H9 (cell line): ENCODE results near the gene FRYL. TPM values are rescaled to one million over a fixed set of nuclear protein-coding genes. Genes with fewer than 3 reads are reported as not detected.

Source experiments
- DNase-seq: peaks from one replicate; pipeline ENCODE4 v3.0.0-alpha.2; 2017
- H2AFZ ChIP-seq: one replicate; pipeline ENCODE4 v1.6.1; 2013; ENCODE audit warnings: mild to moderate bottlenecking, low read length, control low read depth, moderate library complexity
- H2AK5ac ChIP-seq: 2 replicates; pipeline ENCODE4 v1.6.1; 2013; ENCODE audit warnings: low read length, control low read depth, mixed read lengths; ENCODE audit not compliant: insufficient read length
- H2BK120ac ChIP-seq: one replicate; pipeline ENCODE4 v1.6.1; 2013; ENCODE audit warnings: low read depth, mild to moderate bottlenecking, low read length, control low read depth, inconsistent platforms; ENCODE audit not compliant: poor library complexity, severe bottlenecking
- H2BK12ac ChIP-seq: 2 replicates; pipeline ENCODE4 v1.6.1; 2013; ENCODE audit warnings: low read length, control low read depth, mixed read lengths, low read depth; ENCODE audit not compliant: insufficient read length
- H2BK15ac ChIP-seq: 2 replicates; pipeline ENCODE4 v1.6.1; 2013; ENCODE audit warnings: low read depth, low read length, control low read depth
- H2BK20ac ChIP-seq: one replicate; pipeline ENCODE4 v1.6.1; 2013; ENCODE audit warnings: low read depth, mild to moderate bottlenecking, low read length, control low read depth, inconsistent platforms; ENCODE audit not compliant: poor library complexity, severe bottlenecking
- H2BK5ac ChIP-seq: 2 replicates; pipeline ENCODE4 v1.6.1; 2013; ENCODE audit warnings: low read length, control low read depth, mixed read lengths; ENCODE audit not compliant: insufficient read length
- H3K14ac ChIP-seq: 2 replicates; pipeline ENCODE4 v1.6.1; 2013; ENCODE audit warnings: low read length, control low read depth; ENCODE audit not compliant: insufficient read depth
- H3K18ac ChIP-seq: 2 replicates; pipeline ENCODE4 v1.6.1; 2013; ENCODE audit warnings: low read depth, mild to moderate bottlenecking, mixed read lengths, low read length, control low read depth; ENCODE audit not compliant: insufficient read length
- H3K23ac ChIP-seq: 2 replicates; pipeline ENCODE4 v1.6.1; 2013; ENCODE audit warnings: low read length, control low read depth, mixed read lengths, low read depth; ENCODE audit not compliant: insufficient read length
- H3K23me2 ChIP-seq: 2 replicates; pipeline ENCODE4 v1.6.1; 2013; ENCODE audit warnings: low read depth, mild to moderate bottlenecking, mixed read lengths, low read length, control low read depth; ENCODE audit not compliant: insufficient read length, poor library complexity, severe bottlenecking
- H3K27ac ChIP-seq: 2 replicates; pipeline ENCODE4 v1.5.1; 2013; ENCODE audit warnings: low read length, control low read depth, mixed read lengths, low read depth; ENCODE audit not compliant: insufficient read length
- H3K27me3 ChIP-seq: 2 replicates; pipeline ENCODE4 v1.6.1; 2013; ENCODE audit warnings: low read length, control low read depth, inconsistent platforms; ENCODE audit not compliant: insufficient read depth
- H3K4ac ChIP-seq: 2 replicates; pipeline ENCODE4 v1.6.1; 2013; ENCODE audit warnings: low read depth, mild to moderate bottlenecking, control low read depth, inconsistent platforms, low read length, moderate library complexity
- H3K4me1 ChIP-seq: 2 replicates; pipeline ENCODE4 v1.6.1; 2013; ENCODE audit warnings: low read length, control low read depth, inconsistent platforms; ENCODE audit not compliant: insufficient read depth
- H3K4me2 ChIP-seq: 2 replicates; pipeline ENCODE4 v1.6.1; 2013; ENCODE audit warnings: low read length, control low read depth, mixed read lengths; ENCODE audit not compliant: insufficient read length, insufficient read depth
- H3K56ac ChIP-seq: 2 replicates; pipeline ENCODE4 v1.6.1; 2013; ENCODE audit warnings: low read depth, mild to moderate bottlenecking, mixed read lengths, low read length, control low read depth; ENCODE audit not compliant: insufficient read length
- H3K79me1 ChIP-seq: 2 replicates; pipeline ENCODE4 v1.6.1; 2013; ENCODE audit warnings: low read depth, mild to moderate bottlenecking, moderate library complexity, low read length, control low read depth, inconsistent platforms; ENCODE audit not compliant: insufficient read depth, poor library complexity, severe bottlenecking
- H3K79me2 ChIP-seq: 2 replicates; pipeline ENCODE4 v1.6.1; 2013; ENCODE audit warnings: low read length, control low read depth, inconsistent platforms; ENCODE audit not compliant: insufficient read depth
- H3K9ac ChIP-seq: 2 replicates; pipeline ENCODE4 v1.6.1; 2013; ENCODE audit warnings: low read length, control low read depth, mixed read lengths; ENCODE audit not compliant: insufficient read length; ENCODE audit errors: extremely low read depth
- H3K9me3 ChIP-seq: one replicate; pipeline ENCODE4 v1.6.1; 2013; ENCODE audit warnings: low read depth, low read length, inconsistent platforms; ENCODE audit not compliant: control insufficient read depth
- H3T11ph ChIP-seq: one replicate; pipeline ENCODE4 v1.6.1; 2013; ENCODE audit warnings: mild to moderate bottlenecking, low read length, control low read depth, inconsistent platforms
- H4K20me1 ChIP-seq: one replicate; pipeline ENCODE4 v1.6.1; 2013; ENCODE audit not compliant: control insufficient read depth, insufficient read length, insufficient read depth
- H4K5ac ChIP-seq: 2 replicates; pipeline ENCODE4 v1.6.1; 2013; ENCODE audit warnings: low read depth, mild to moderate bottlenecking, mixed read lengths, low read length, control low read depth; ENCODE audit not compliant: insufficient read length
- H4K8ac ChIP-seq: replicated peaks from 2 replicates; pipeline ENCODE4 v1.6.1; 2013; ENCODE audit warnings: low read length, control low read depth, mixed read lengths, low read depth; ENCODE audit not compliant: insufficient read length
- H4K91ac ChIP-seq: 2 replicates; pipeline ENCODE4 v1.6.1; 2013; ENCODE audit warnings: low read depth, mild to moderate bottlenecking, moderate library complexity, mixed read lengths, low read length, control low read depth; ENCODE audit not compliant: insufficient read length
- H3K27ac Mint-ChIP-seq, 3 experiments: 2 replicates in 2 of 3; 3 replicates in 1 of 3; pipeline ENCODE4 v1.8.0; 2020 to 2021; ENCODE audit warnings: mixed read lengths in 3 of 3, mild to moderate bottlenecking in 1 of 3, moderate library complexity in 1 of 3
- H3K27me3 Mint-ChIP-seq: 2 replicates; pipeline ENCODE4 v1.8.0; 2021; ENCODE audit warnings: low read depth, mild to moderate bottlenecking, moderate library complexity, mixed read lengths
- H3K36me3 Mint-ChIP-seq, 3 experiments: 2 replicates in 2 of 3; 3 replicates in 1 of 3; pipeline ENCODE4 v1.8.0; 2020 to 2021; ENCODE audit warnings: low read depth in 3 of 3, mixed read lengths in 3 of 3; ENCODE audit not compliant: insufficient read depth in 1 of 3
- H3K4me1 Mint-ChIP-seq, 2 experiments: 2 replicates each; pipeline ENCODE4 v1.8.0; 2020; ENCODE audit warnings: mixed read lengths in 2 of 2
- H3K4me3 Mint-ChIP-seq, 2 experiments: 2 replicates in 1 of 2; 3 replicates in 1 of 2; pipeline ENCODE4 v1.8.0; 2020 to 2021; ENCODE audit warnings: mild to moderate bottlenecking in 2 of 2, mixed read lengths in 2 of 2, moderate library complexity in 1 of 2
- H3K9me3 Mint-ChIP-seq, 2 experiments: 2 replicates in 1 of 2; 3 replicates in 1 of 2; pipeline ENCODE4 v1.8.0; 2020; ENCODE audit warnings: mild to moderate bottlenecking in 2 of 2, mixed read lengths in 2 of 2, moderate library complexity in 1 of 2
- CTCF ChIP-seq: fragments of 200-600 bp; sonication (generic); conservative IDR thresholded peaks from 3 replicates; pipeline ENCODE4 v1.8.0; 2021; ENCODE audit warnings: antibody characterized with exemption, mild to moderate bottlenecking
- WGBS: extraction: QIAGEN DNeasy Blood & Tissue Kit; methylation state at CpG from one replicate; pipeline ENCODE4 v1.1.7; 2013; ENCODE audit warnings: missing lambda C conversion rate, low lambda C conversion rate, mixed read lengths; ENCODE audit not compliant: insufficient read length; ENCODE audit errors: extremely low coverage; 5-methylcytosine and 5-hydroxymethylcytosine counted together
- total RNA-seq: library from RNA; stranded (reverse); gene quantifications from 2 replicates; pipeline ENCODE4 v1.2.1, GENCODE V29; 2021

Gene FRYL
- total RNA-seq, 1 experiment from 2014 or later, result 31.5 TPM

GRCh38 chr4:48752726-48753125 lies 27.4 kb downstream of the FRYL start:
- H3K4me2 ChIP-seq, result no peak overlapping the region
- Mint-ChIP-seq H3K27ac (no peak overlapping the region), H3K4me3 (no peak overlapping the region), H3K4me1 (peaks cover 13 to 20% of the 10 kb centered on the region in 2 experiments), H3K36me3 (peaks cover 12 to 35% (median 29%) of the 10 kb centered on the region in 3 experiments), H3K27me3 (no peaks in the 10 kb centered on the region), H3K9me3 (peaks cover 21 to 31% of the 10 kb centered on the region in 2 experiments)
- no peak overlapping the region for H3K9ac ChIP-seq
- no peak overlapping the region for H4K5ac ChIP-seq
- H2AK5ac ChIP-seq, result no peak overlapping the region
- no peak overlapping the region for H2BK12ac ChIP-seq
- no peak overlapping the region for H3K4ac ChIP-seq
- DNase-seq, result no peak
- no peak overlapping the region for H3K27ac ChIP-seq
- WGBS, result no CpG with 5 or more reads among the region's 5 CpGs
- H3K14ac ChIP-seq, result no peak overlapping the region
- H3K27me3 ChIP-seq, result no peaks in the 10 kb centered on the region
- H4K8ac ChIP-seq, result no peak overlapping the region
- H4K20me1 ChIP-seq, result no peaks in the 10 kb centered on the region
- H2BK15ac ChIP-seq, result no peak overlapping the region
- no peak overlapping the region for H3K18ac ChIP-seq
- H4K91ac ChIP-seq, result no peak overlapping the region
- no peaks in the 10 kb centered on the region for H3K23me2 ChIP-seq
- peaks cover 17% of the 10 kb centered on the region for H3K79me1 ChIP-seq
- no peaks in the 10 kb centered on the region for H3K4me1 ChIP-seq
- TF ChIP-seq CTCF, result no peak
- H2BK5ac ChIP-seq, result no peak overlapping the region
- no peaks in the 10 kb centered on the region for H3K9me3 ChIP-seq
- H3K23ac ChIP-seq, result no peak overlapping the region
- no peak overlapping the region for H2AFZ ChIP-seq
- peaks cover 17% of the 10 kb centered on the region; the same call in 1 of the 2 replicates for H3K79me2 ChIP-seq
- no peak overlapping the region for H2BK20ac ChIP-seq
- no peak overlapping the region for H3K56ac ChIP-seq
- no peak overlapping the region for H2BK120ac ChIP-seq
- H3T11ph ChIP-seq, result no peak overlapping the region
